GM21619 (cell line): Measurements from ENCODE around the gene ARL5C.

ENCODE experiments used
- ATAC-seq: cut with Tn5 transposase; IDR thresholded peaks from one replicate; pipeline ENCODE4 v1.9.1; 2021; ENCODE audit not compliant: unreplicated experiment

ARL5C gene, protein sequence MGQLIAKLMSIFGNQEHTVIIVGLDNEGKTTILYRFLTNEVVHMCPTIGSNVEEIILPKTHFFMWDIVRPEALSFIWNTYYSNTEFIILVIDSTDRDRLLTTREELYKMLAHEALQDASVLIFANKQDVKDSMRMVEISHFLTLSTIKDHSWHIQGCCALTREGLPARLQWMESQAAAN

GRCh38 chr17:39165841-39166349, at the start of gene ARL5C:
ARL5C (minus strand) TSS chr17:39166161; CDS start chr17:39165760, 401 bp downstream.
- no peak for ATAC-seq

DNA sequence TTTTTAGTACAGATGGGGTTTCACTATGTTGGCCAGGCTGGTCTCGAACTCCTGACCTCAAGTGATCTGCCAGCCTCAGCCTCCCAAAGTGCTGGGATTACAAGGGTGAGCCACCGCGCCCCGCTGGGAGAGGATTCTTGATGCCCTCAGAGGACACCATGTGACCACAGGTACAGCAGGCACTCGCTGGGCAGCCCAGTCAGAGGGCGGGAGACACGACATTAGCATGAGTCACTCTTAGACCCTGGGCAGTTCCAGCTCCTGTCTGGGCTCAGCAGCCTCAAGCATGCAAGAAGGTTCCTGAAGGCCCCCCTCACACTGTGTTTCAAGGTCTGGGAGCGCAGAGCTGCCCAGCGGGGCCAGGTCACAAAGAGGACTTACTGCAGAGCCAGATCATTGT, 47.9 kb upstream of the ARL5C start:
- no peak for ATAC-seq

GRCh38 chr17:39212841-39213480, 47.0 kb upstream of the ARL5C start:
- no peak for ATAC-seq

- ATAC-seq: no peak
These were observed 46.3 kb upstream of the ARL5C start for GRCh38 chr17:39212195-39212810.

GRCh38 chr17:39210093-39210434, 44.1 kb upstream of the ARL5C start:
- no peak for ATAC-seq

- ATAC-seq: no peak
These were observed 43.5 kb upstream of the ARL5C start for GRCh38 chr17:39209317-39210092.

- ATAC-seq: peak; percentile 40
These were observed 42.9 kb upstream of the ARL5C start for GRCh38 chr17:39208893-39209292.

DNA sequence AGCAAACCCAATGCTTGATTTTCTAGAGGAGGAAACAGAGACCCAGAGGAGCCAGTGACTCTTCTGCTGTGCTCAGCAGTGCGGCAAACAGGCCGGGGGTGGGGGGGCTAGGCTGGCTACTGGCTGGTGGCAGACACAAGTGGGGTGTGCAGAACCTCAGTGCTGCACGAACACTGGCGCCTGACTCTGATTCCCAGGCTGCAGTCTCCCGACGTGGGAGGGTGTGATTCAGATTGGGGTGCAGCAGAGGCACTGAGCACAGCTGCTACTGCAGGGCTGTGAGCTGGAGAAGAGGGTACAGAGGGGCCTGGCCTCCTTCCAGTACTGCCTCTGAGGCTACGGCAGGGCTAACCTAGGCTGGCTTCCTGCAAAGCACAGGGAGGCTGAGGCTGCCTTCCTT, 42.2 kb upstream of the ARL5C start:
- ATAC-seq: no peak

GRCh38 chr17:39205112-39205526, 39.2 kb upstream of the ARL5C start:
- ATAC-seq: no peak

DNA sequence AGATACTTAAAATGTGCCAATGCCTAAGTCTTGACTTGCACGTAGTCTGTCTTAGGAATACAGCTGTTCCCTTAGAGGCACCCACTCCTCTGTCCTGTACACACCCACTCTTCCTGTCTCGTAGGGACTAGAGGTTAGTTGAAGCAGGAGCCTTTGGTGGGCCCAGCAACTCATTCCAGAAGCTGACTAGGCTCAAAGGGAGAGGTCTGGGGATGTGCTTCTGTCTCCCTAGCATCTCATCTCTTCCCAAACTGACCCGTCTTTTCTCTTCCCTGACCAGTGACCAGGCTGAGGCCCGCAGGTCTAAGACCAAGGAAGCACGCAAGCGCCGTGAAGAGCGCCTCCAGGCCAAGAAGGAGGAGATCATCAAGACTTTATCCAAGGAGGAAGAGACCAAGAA, 38.3 kb upstream of the ARL5C start:
- no peak for ATAC-seq

GRCh38 chr17:39200957-39201510, 35.1 kb upstream of the ARL5C start:
- ATAC-seq: no peak

GRCh38 chr17:39200070-39200879, 34.3 kb upstream of the ARL5C start, which contains the start of gene RPL19:
RPL19 (plus strand) TSS chr17:39200283; CDS start chr17:39200345, 62 bp downstream.
- ATAC-seq: peak; percentile 52

GRCh38 chr17:39199820-39200069, 33.8 kb upstream of the ARL5C start:
- ATAC-seq: peak; percentile 47

- no peak for ATAC-seq
These were observed 32.2 kb upstream of the ARL5C start for GRCh38 chr17:39198186-39198566.

DNA sequence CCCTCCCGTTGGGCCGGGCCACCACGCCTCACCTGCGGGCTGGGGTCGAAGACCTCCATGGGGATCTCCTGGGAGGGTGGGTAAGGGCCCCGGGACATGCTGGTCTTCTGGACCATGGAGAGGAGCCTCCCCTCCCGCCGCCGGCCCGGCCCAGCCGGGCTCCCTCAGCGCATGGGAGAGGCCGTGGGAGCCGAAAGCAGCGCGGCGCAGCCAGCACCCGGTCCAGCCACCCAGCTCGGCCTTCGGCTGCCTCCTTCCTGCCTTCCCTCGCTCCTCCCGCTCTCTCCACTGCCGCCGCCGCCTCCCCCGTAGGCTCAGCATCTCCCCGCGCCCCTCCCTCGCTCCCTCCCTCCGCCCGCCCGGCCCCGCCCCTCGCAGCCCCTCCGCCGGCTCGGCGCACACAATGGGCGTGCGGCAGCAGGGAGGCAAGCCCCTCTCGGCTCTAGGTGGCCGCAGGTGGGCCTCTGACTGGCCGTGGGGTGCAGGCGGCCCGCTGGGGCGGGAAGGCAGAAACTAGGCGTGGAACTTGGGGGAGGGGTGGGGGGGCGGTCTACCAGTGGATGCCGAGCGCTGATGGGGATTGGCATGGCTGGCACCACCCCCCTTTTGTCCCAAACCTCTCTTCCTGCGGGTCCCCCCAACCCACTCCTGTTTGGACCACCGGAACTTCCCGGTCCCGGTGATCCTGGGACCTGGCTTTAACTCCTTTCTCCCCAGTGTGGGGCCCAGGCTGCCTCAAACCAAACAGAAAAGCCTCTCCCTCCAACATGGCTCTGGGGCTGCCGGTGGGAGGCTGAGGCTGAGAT, 31.6 kb upstream of the ARL5C start, which contains the start of gene CACNB1:
Gene CACNB1, minus strand, starts transcription at position 290 of the 806 bp plus-strand sequence. Its CDS starts 174 bp downstream, at position 116.
- ATAC-seq: peak; percentile 31

GRCh38 chr17:39196808-39197291, 30.9 kb upstream of the ARL5C start:
- ATAC-seq: no peak

- no peak for ATAC-seq
These were observed 30.4 kb upstream of the ARL5C start for GRCh38 chr17:39196241-39196807.

DNA sequence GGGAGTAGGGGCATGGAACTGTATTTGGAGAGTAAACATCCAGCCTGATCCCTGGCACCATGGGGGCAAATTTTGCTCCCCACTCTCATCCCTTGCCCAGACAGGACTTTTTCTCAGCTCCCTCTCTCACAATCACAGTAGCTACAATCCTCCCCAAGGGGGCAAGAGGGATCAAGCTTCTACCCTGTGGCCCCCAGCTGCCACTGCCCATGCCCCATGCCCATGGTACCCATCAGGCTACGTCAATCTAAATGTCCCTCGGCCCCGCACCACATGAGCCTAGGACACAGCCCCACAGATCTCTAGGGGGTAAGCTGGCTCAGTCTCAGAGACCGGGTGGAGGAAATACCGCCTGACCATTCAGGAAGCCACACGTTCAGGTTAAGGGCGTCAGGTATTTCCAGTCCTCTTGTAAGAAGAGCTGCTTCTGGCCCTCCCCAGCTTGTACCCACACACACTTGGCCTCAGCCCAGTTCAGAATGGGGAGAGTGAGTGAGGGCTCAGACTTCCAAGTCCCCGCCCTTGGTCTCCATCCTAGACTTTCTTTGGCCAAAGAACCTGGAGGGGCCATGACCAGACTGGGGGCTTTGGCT, 29.7 kb upstream of the ARL5C start:
- ATAC-seq: no peak
